Liver (tissue), 9 donors: ENCODE data around the gene BST1. TPM values are rescaled to one million over a fixed set of nuclear protein-coding genes. Genes with fewer than 3 reads are reported as not detected.

ENCODE experiments used
- DNase-seq: peaks from one replicate; pipeline ENCODE4 v3.0.0-alpha.2; 2017; ENCODE audit warnings: low spot score
- H3K27ac ChIP-seq, 2 donors: one replicate each; pipeline ENCODE4 v1.7.0; 2013; ENCODE audit warnings: inconsistent platforms in 2 of 2, low read length in 2 of 2, control low read depth in 1 of 2, low read depth in 1 of 2, mild to moderate bottlenecking in 1 of 2
- H3K27me3 ChIP-seq, 4 donors: one replicate each; pipeline versions ENCODE4 v1.6.1 to v1.7.0; 2013; ENCODE audit warnings: low read length in 3 of 4, inconsistent platforms in 1 of 4, mild to moderate bottlenecking in 1 of 4, moderate library complexity in 1 of 4; ENCODE audit not compliant: control insufficient read depth in 4 of 4, insufficient read depth in 4 of 4
- H3K36me3 ChIP-seq, 4 donors: one replicate each; pipeline versions ENCODE4 v1.6.1 to v1.7.0; 2013; ENCODE audit warnings: low read length in 3 of 4, mild to moderate bottlenecking in 3 of 4, low read depth in 1 of 4, moderate library complexity in 1 of 4; ENCODE audit not compliant: control insufficient read depth in 4 of 4, insufficient read depth in 3 of 4
- H3K4me1 ChIP-seq, 4 donors: one replicate each; pipeline versions ENCODE4 v1.6.1 to v1.7.0; 2013; ENCODE audit warnings: low read length in 3 of 4, mild to moderate bottlenecking in 3 of 4, moderate library complexity in 1 of 4; ENCODE audit not compliant: control insufficient read depth in 4 of 4, insufficient read depth in 4 of 4
- H3K4me3 ChIP-seq, 3 donors: one replicate each; pipeline versions ENCODE4 v1.6.1 to v1.7.0; 2013; ENCODE audit warnings: low read length in 3 of 3, control low read depth in 1 of 3, low read depth in 1 of 3, mild to moderate bottlenecking in 1 of 3
- H3K9ac ChIP-seq, 2 donors: one replicate each; pipeline ENCODE4 v1.7.0; 2013; ENCODE audit warnings: low read length in 2 of 2, mild to moderate bottlenecking in 2 of 2, moderate library complexity in 2 of 2, control low read depth in 1 of 2, low read depth in 1 of 2
- H3K9me3 ChIP-seq, 4 donors: one replicate each; pipeline versions ENCODE4 v1.6.1 to v1.7.0; 2013; ENCODE audit warnings: low read length in 3 of 4; ENCODE audit not compliant: control insufficient read depth in 4 of 4
- ATF3 ChIP-seq: IDR thresholded peaks from 2 replicates; pipeline ENCODE4 v1.6.1; 2016; ENCODE audit warnings: antibody characterized with exemption
- CTCF ChIP-seq: fragments of 150-350 bp; IDR thresholded peaks from 2 replicates; pipeline ENCODE4 v1.5.1; 2017; ENCODE audit warnings: improper control_type of control experiment, low read depth, low read length; ENCODE audit not compliant: missing input control
- EGR1 ChIP-seq, 2 donors: IDR thresholded peaks; 2 replicates each; pipeline ENCODE4 v1.6.1; 2016 to 2018; ENCODE audit warnings: antibody characterized with exemption in 2 of 2, low read depth in 2 of 2
- FOXA1 ChIP-seq: IDR thresholded peaks from 2 replicates; pipeline ENCODE4 v1.6.1; 2016; ENCODE audit warnings: antibody characterized with exemption
- FOXA2 ChIP-seq: IDR thresholded peaks from 2 replicates; pipeline ENCODE4 v1.6.1; 2016; ENCODE audit warnings: antibody characterized with exemption
- GABPA ChIP-seq, 2 donors: IDR thresholded peaks in 1 of 2; conservative IDR thresholded peaks in 1 of 2; 2 replicates each; pipeline ENCODE4 v1.6.1; 2016; ENCODE audit warnings: antibody characterized with exemption in 2 of 2, mild to moderate bottlenecking in 1 of 2, moderate library complexity in 1 of 2
- HNF4A ChIP-seq, 2 donors: conservative IDR thresholded peaks; 2 replicates each; pipeline ENCODE4 v1.6.1; 2016; ENCODE audit warnings: antibody characterized with exemption in 2 of 2, mild to moderate bottlenecking in 2 of 2
- HNF4G ChIP-seq: IDR thresholded peaks from 2 replicates; pipeline ENCODE4 v1.6.1; 2016; ENCODE audit warnings: antibody characterized with exemption
- JUND ChIP-seq, 2 donors: IDR thresholded peaks; 2 replicates each; pipeline ENCODE4 v1.6.1; 2016; ENCODE audit warnings: antibody characterized with exemption in 2 of 2
- MAX ChIP-seq: IDR thresholded peaks from 2 replicates; pipeline ENCODE4 v1.6.1; 2016; ENCODE audit warnings: antibody characterized with exemption
- NR2F2 ChIP-seq: IDR thresholded peaks from 2 replicates; pipeline ENCODE4 v1.6.1; 2016; ENCODE audit warnings: antibody characterized with exemption
- RAD21 ChIP-seq, 2 donors: IDR thresholded peaks; 2 replicates each; pipeline ENCODE4 v1.6.1; 2016; ENCODE audit warnings: antibody characterized with exemption in 2 of 2, mild to moderate bottlenecking in 2 of 2
- REST ChIP-seq: IDR thresholded peaks from 2 replicates; pipeline ENCODE4 v1.6.1; 2016; ENCODE audit warnings: antibody characterized with exemption, mild to moderate bottlenecking
- RXRA ChIP-seq, 2 donors: IDR thresholded peaks; 2 replicates each; pipeline ENCODE4 v1.6.1; 2017 to 2018; ENCODE audit warnings: antibody characterized with exemption in 2 of 2, mild to moderate bottlenecking in 1 of 2
- SP1 ChIP-seq: IDR thresholded peaks from 2 replicates; pipeline ENCODE4 v1.6.1; 2018; ENCODE audit warnings: antibody characterized with exemption, mild to moderate bottlenecking
- TAF1 ChIP-seq: conservative IDR thresholded peaks from 2 replicates; pipeline ENCODE4 v1.6.1; 2016; ENCODE audit warnings: antibody characterized with exemption, mild to moderate bottlenecking
- YY1 ChIP-seq: IDR thresholded peaks from 2 replicates; pipeline ENCODE4 v1.6.1; 2016; ENCODE audit warnings: antibody characterized with exemption, mild to moderate bottlenecking
- ZBTB33 ChIP-seq: IDR thresholded peaks from 2 replicates; pipeline ENCODE4 v1.6.1; 2016; ENCODE audit warnings: antibody characterized with exemption
- WGBS: extraction: QIAGEN DNeasy Blood & Tissue Kit; methylation state at CpG from one replicate; pipeline ENCODE4 v1.1.7; 2013; 5-methylcytosine and 5-hydroxymethylcytosine counted together
- polyA plus RNA-seq, 2 donors: library from polyadenylated mRNA; stranded (reverse) in 1 of 2; unstranded in 1 of 2; fragments of 200-250 nt in 1 of 2; fragments of >200 nt in 1 of 2; fragmentation: Nextera tagmentation in 1 of 2; extraction: Ambion mirVana in 1 of 2; gene quantifications; one replicate each; pipeline versions ENCODE4 v1.2.1 to v1.2.3, GENCODE V29; 2013 to 2015
- total RNA-seq, 2 donors: library from RNA; depleted of rRNA; stranded (reverse); fragments of >200 nt; gene quantifications; one replicate each; pipeline ENCODE4 v1.2.3, GENCODE V29; 2014
- donor health status: healthy.
- donor health status: healthy.
- donor health status: healthy.
- donor health status: healthy.
- donor health status: healthy.

The BST1 gene
- total and polyA plus RNA-seq, 4 donors = 3.7 to 13.2 (median 9.9) TPM

- no peak overlapping the region for H3K27ac ChIP-seq
- no peaks in the 10 kb centered on the region for H3K36me3 ChIP-seq
- H3K4me1 ChIP-seq = peaks cover 1 to 4% (median 2%) of the 10 kb centered on the region in 4 donors
- no peak overlapping the region for H3K4me3 ChIP-seq
- no peak for DNase-seq
- H3K9ac ChIP-seq = peak overlapping the region in 1 of 2 donors; percentile 9
- H3K27me3 ChIP-seq = no peaks in the 10 kb centered on the region
- 94% methylated on average over 1 of the region's 1 CpG for WGBS
- no peaks in the 10 kb centered on the region for H3K9me3 ChIP-seq
- TF ChIP-seq HNF4G (no peak), EGR1 (IDR thresholded peaks at IDR 0.05; ENCODE audit: low read depth in 2 of 2) (no peak), YY1 (no peak), JUND (IDR thresholded peaks at IDR 0.05) (no peak), SP1 (no peak), HNF4A (conservative IDR thresholded peaks at IDR 0.05) (no peak), NR2F2 (no peak), FOXA1 (no peak), FOXA2 (no peak), GABPA (IDR thresholded peaks at IDR 0.05 in 1 of 2, conservative IDR thresholded peaks at IDR 0.05 in 1 of 2) (no peak), CTCF (no peak), MAX (no peak), ZBTB33 (no peak), RAD21 (IDR thresholded peaks at IDR 0.05) (no peak), REST (no peak), RXRA (IDR thresholded peaks at IDR 0.05) (no peak), TAF1 (no peak)
Observed at GRCh38 chr4:15676039-15676438, 26.8 kb upstream of the BST1 start.

GRCh38 chr4:15676899-15677298 is 26.0 kb upstream of the BST1 start:
- Histone ChIP-seq H3K36me3 (no peaks in the 10 kb centered on the region), H3K9me3 (no peaks in the 10 kb centered on the region), H3K27ac (peak overlapping the region in 1 of 2 donors; percentile 77), H3K27me3 (no peaks in the 10 kb centered on the region), H3K9ac (no peak overlapping the region), H3K4me3 (no peak overlapping the region), H3K4me1 (peaks cover 3 to 7% (median 4%) of the 10 kb centered on the region in 4 donors)
- no peak for DNase-seq
- no peak for TF ChIP-seq REST
- TF ChIP-seq HNF4A (conservative IDR thresholded peaks at IDR 0.05) = no peak
- no peak for TF ChIP-seq RAD21 (IDR thresholded peaks at IDR 0.05)
- TF ChIP-seq TAF1 = no peak
- TF ChIP-seq ATF3 = no peak
- TF ChIP-seq JUND (IDR thresholded peaks at IDR 0.05) = no peak
- 93% methylated on average over 6 of the region's 6 CpGs for whole genome bisulfite sequencing
